Measurements from ENCODE around the gene ATOSB. TPM values are rescaled to one million over a fixed set of nuclear protein-coding genes. Genes with fewer than 3 reads are reported as not detected.
A peak's percentile ranks its signal among the peaks of the same experiment; 100 is the strongest.

ATOSB gene
- total RNA-seq, 1 donor, result 31.1 TPM

DNA sequence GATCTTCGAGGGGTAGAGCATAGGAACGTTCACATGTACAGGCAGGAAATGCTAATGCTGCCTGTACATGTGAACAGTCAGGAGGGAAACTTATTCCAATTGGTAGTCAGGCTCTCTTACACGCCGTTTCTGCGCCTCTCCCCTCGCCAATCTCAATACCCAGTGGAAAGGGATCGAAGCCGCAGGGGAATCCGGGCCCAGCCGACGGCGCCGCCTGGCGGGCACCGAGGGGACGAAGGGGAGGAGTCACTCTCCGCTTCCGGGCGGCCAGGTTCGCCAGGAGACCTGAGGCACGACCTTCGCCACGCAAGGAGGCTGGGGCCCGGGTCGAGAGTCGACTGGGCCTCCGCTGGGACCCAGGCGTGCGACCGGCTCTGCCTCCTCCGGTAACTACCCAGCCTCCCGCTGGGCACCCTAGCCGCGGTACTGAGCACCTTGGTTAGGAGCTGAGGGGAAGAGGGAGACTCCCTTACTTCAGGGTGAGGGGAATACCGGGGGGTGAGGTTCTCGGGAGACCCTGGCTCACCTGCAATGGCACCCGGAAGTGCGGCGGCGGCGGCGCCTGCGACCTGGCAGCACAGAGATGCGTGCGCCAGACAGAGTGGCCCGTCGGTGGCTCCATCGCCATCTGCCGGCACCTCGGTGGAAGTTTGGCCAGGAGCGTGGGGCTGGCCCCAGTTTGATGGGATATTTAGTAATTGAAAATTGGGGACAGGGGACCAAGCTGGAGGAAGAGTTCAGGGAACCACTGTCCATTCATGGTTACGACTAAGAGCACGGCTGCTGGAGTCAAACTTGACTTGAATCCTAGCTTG lies 19.4 kb downstream of the ATOSB start, which contains the start of gene PIGO:
PIGO (minus strand) TSS at position 557 of the 815 bp plus-strand sequence. CDS start 1,026 bp downstream, outside the sequence.
- peaks cover 7% of the 10 kb centered on the region for H3K4me1 ChIP-seq (ENCODE audit: insufficient read depth, low read length)
- H4K20me1 ChIP-seq (ENCODE audit: insufficient read depth, low read length), result no peaks in the 10 kb centered on the region
- no peaks in the 10 kb centered on the region for H3K27me3 ChIP-seq (ENCODE audit: insufficient read depth, low read length)
- H3K4me2 ChIP-seq (ENCODE audit: insufficient read depth, low read length), result peak within 1 kb of the TSS; percentile 92
- peak within 1 kb of the TSS; percentile 97 for H3K27ac ChIP-seq (ENCODE audit: low read depth, low read length)
- H3K4me3 ChIP-seq (ENCODE audit: insufficient read depth, low read length), result peak within 1 kb of the TSS; percentile 98
- peak; percentile 97 for DNase-seq (ENCODE audit: insufficient read length, low spot score, missing footprints)
- peaks cover 44% of the 10 kb centered on the region for H3K36me3 ChIP-seq (ENCODE audit: insufficient read depth, low read length)
- H2AFZ ChIP-seq (ENCODE audit: low read length), result peak within 1 kb of the TSS; percentile 97
- H3K79me2 ChIP-seq (ENCODE audit: insufficient read depth, low read length), result peaks cover 14% of the 10 kb centered on the region
- H3K9me3 ChIP-seq (ENCODE audit: low read depth, low read length), result no peaks in the 10 kb centered on the region
- peak; percentile 73 for TF ChIP-seq CTCF (IDR thresholded peaks at IDR 0.05; ENCODE audit: extremely low read depth, low read depth, low read length)

DNA sequence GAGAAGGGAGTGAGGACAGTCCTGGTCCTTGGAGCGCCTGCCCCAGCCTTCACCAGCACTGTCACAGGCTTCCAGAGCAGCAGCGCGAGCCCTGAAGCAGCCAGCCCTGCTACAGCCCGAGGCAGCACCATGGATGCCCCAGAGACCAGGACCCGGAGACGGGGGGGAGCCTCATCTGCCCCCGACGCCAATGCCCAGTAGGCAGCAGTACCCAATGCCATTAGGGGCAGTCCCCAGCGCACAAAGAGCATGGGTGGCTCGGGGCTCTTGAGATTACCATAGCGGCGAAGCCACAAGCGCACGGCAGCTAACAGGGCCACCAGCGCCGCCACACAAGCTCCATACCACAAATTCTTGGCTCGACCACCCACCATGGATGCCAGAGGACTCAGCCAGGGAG lies 24.1 kb downstream of the ATOSB start:
- H3K27me3 ChIP-seq (ENCODE audit: insufficient read depth, low read length), result no peaks in the 10 kb centered on the region
- H3K9me3 ChIP-seq (ENCODE audit: low read depth, low read length), result no peaks in the 10 kb centered on the region
- H3K4me3 ChIP-seq (ENCODE audit: insufficient read depth, low read length), result no peak overlapping the region
- peaks cover 12% of the 10 kb centered on the region for H3K79me2 ChIP-seq (ENCODE audit: insufficient read depth, low read length)
- H2AFZ ChIP-seq (ENCODE audit: low read length), result no peak overlapping the region
- H3K27ac ChIP-seq (ENCODE audit: low read depth, low read length), result no peak overlapping the region
- H3K4me1 ChIP-seq (ENCODE audit: insufficient read depth, low read length), result peaks cover 7% of the 10 kb centered on the region
- no peak for TF ChIP-seq CTCF (IDR thresholded peaks at IDR 0.05; ENCODE audit: extremely low read depth, low read depth, low read length)
- H4K20me1 ChIP-seq (ENCODE audit: insufficient read depth, low read length), result no peaks in the 10 kb centered on the region
- H3K36me3 ChIP-seq (ENCODE audit: insufficient read depth, low read length), result peaks cover 61% of the 10 kb centered on the region
- H3K4me2 ChIP-seq (ENCODE audit: insufficient read depth, low read length), result no peak overlapping the region
- DNase-seq (ENCODE audit: insufficient read length, low spot score, missing footprints), result no peak

DNA sequence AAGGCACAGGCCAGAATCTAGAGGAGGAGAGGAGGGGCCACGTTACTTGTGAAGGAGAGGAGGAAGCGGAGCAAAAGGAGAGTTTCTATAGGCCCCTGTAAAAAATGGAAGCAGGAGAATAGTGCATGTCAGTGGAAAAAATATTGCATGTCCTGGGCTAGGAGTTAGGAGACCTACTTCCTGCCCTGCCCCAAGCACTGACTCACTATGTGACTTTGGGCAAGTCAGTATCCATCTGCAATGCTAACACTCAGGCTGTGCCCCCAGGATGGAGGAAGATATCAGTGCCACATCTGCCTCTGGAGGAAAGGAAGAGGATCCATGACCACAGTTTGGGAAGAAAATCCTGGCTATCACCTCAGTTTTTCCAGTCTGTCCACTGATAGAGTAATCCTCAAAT lies 26.2 kb downstream of the ATOSB start:
- Histone ChIP-seq H2AFZ (ENCODE audit: low read length) (no peak overlapping the region), H3K36me3 (ENCODE audit: insufficient read depth, low read length) (peaks cover 61% of the 10 kb centered on the region), H3K4me1 (ENCODE audit: insufficient read depth, low read length) (no peaks in the 10 kb centered on the region), H3K4me2 (ENCODE audit: insufficient read depth, low read length) (no peak overlapping the region), H3K27ac (ENCODE audit: low read depth, low read length) (no peak overlapping the region), H3K9me3 (ENCODE audit: low read depth, low read length) (no peaks in the 10 kb centered on the region), H4K20me1 (ENCODE audit: insufficient read depth, low read length) (no peaks in the 10 kb centered on the region), H3K27me3 (ENCODE audit: insufficient read depth, low read length) (no peaks in the 10 kb centered on the region), H3K4me3 (ENCODE audit: insufficient read depth, low read length) (no peak overlapping the region), H3K79me2 (ENCODE audit: insufficient read depth, low read length) (peaks cover 2% of the 10 kb centered on the region)
- TF ChIP-seq CTCF (IDR thresholded peaks at IDR 0.05; ENCODE audit: extremely low read depth, low read depth, low read length), result no peak
- DNase-seq (ENCODE audit: insufficient read length, low spot score, missing footprints), result no peak

GRCh38 chr9:35085078-35085477 lies 30.6 kb downstream of the ATOSB start:
- H3K27ac ChIP-seq (ENCODE audit: low read depth, low read length), result no peak overlapping the region
- H3K4me2 ChIP-seq (ENCODE audit: insufficient read depth, low read length), result no peak overlapping the region
- H2AFZ ChIP-seq (ENCODE audit: low read length), result no peak overlapping the region
- no peaks in the 10 kb centered on the region for H3K4me1 ChIP-seq (ENCODE audit: insufficient read depth, low read length)
- no peaks in the 10 kb centered on the region for H3K9me3 ChIP-seq (ENCODE audit: low read depth, low read length)
- H3K79me2 ChIP-seq (ENCODE audit: insufficient read depth, low read length), result no peaks in the 10 kb centered on the region
- no peak overlapping the region for H3K4me3 ChIP-seq (ENCODE audit: insufficient read depth, low read length)
- peaks cover 26% of the 10 kb centered on the region for H3K36me3 ChIP-seq (ENCODE audit: insufficient read depth, low read length)
- no peak for DNase-seq (ENCODE audit: insufficient read length, low spot score, missing footprints)
- H4K20me1 ChIP-seq (ENCODE audit: insufficient read depth, low read length), result no peaks in the 10 kb centered on the region
- no peaks in the 10 kb centered on the region for H3K27me3 ChIP-seq (ENCODE audit: insufficient read depth, low read length)
- TF ChIP-seq CTCF (IDR thresholded peaks at IDR 0.05; ENCODE audit: extremely low read depth, low read depth, low read length), result no peak
